WTC11 (cell line): ENCODE results near the gene PTPRN2. TPM values are rescaled to one million over a fixed set of nuclear protein-coding genes. Genes with fewer than 3 reads are reported as not detected.

ENCODE experiments used
- ATAC-seq: fragments of 200-7000 bp; cut with Tn5 transposase; 2 replicates; pipeline ENCODE4 v1.10.0; 2021; ENCODE audit warnings: mild to moderate bottlenecking, moderate library complexity
- CTCF ChIA-PET: fragments of 300-600 bp; sonication (Branson Sonifier 250); formaldehyde crosslinking; loops from one replicate; lab custom pipeline; 2021; ENCODE audit warnings: antibody characterized with exemption; lab: Charles Lee
- POLR2A ChIA-PET: fragments of 350-600 bp; sonication (Branson Sonifier 250); formaldehyde crosslinking; loops from one replicate; lab custom pipeline; 2021; ENCODE audit warnings: antibody characterized with exemption; lab: Charles Lee
- DNase-seq: peaks from one replicate; pipeline ENCODE4 v3.0.0; 2021; ENCODE audit warnings: low spot score
- H3K27ac Mint-ChIP-seq: 2 replicates; pipeline ENCODE4 v1.8.0; 2021; ENCODE audit warnings: mixed read lengths
- H3K27me3 Mint-ChIP-seq: 2 replicates; pipeline ENCODE4 v1.8.0; 2021; ENCODE audit warnings: low read depth, mild to moderate bottlenecking, moderate library complexity, mixed read lengths
- H3K36me3 Mint-ChIP-seq: 2 replicates; pipeline ENCODE4 v1.8.0; 2021; ENCODE audit warnings: mixed read lengths
- H3K4me1 Mint-ChIP-seq: 2 replicates; pipeline ENCODE4 v1.8.0; 2022; ENCODE audit warnings: mixed read lengths
- H3K4me3 Mint-ChIP-seq: 2 replicates; pipeline ENCODE4 v1.8.0; 2021; ENCODE audit warnings: mild to moderate bottlenecking, moderate library complexity, mixed read lengths
- H3K9me3 Mint-ChIP-seq: 2 replicates; pipeline ENCODE4 v1.8.0; 2021; ENCODE audit warnings: mixed read lengths
- AFF4 ChIP-seq: sonication (generic); formaldehyde crosslinking; IDR thresholded peaks from 2 replicates; pipeline ENCODE4 v1.8.1; 2023; ENCODE audit warnings: mild to moderate bottlenecking, missing genetic modification reagents, borderline replicate concordance
- CBFB ChIP-seq: sonication (generic); formaldehyde crosslinking; IDR thresholded peaks from 2 replicates; pipeline ENCODE4 v1.8.1; 2022; ENCODE audit warnings: mild to moderate bottlenecking, low read depth, missing genetic modification reagents
- CREB1 ChIP-seq: sonication (generic); formaldehyde crosslinking; IDR thresholded peaks from 2 replicates; pipeline ENCODE4 v1.8.0; 2023; ENCODE audit warnings: mild to moderate bottlenecking, missing genetic modification reagents
- FOXK1 ChIP-seq: sonication (generic); formaldehyde crosslinking; IDR thresholded peaks from 2 replicates; pipeline ENCODE4 v1.8.0; 2022; ENCODE audit warnings: mild to moderate bottlenecking, moderate library complexity, missing genetic modification reagents
- GABPB1 ChIP-seq: sonication (generic); formaldehyde crosslinking; IDR thresholded peaks from 2 replicates; pipeline ENCODE4 v1.8.1; 2023; ENCODE audit warnings: mild to moderate bottlenecking, missing genetic modification reagents
- GRHL2 ChIP-seq: fragments of 250-450 bp; sonication (Bioruptor Pico); IDR thresholded peaks from 2 replicates; pipeline ENCODE4 v1.8.0; 2022; ENCODE audit warnings: mild to moderate bottlenecking, moderate library complexity; ENCODE audit not compliant: insufficient replicate concordance, severe bottlenecking
- HMGXB4 ChIP-seq: sonication (generic); formaldehyde crosslinking; IDR thresholded peaks from 2 replicates; pipeline ENCODE4 v1.8.1; 2023; ENCODE audit warnings: mild to moderate bottlenecking, moderate library complexity, missing genetic modification reagents
- JAZF1 ChIP-seq: fragments of 250-450 bp; sonication (Bioruptor Pico); IDR thresholded peaks from 2 replicates; pipeline ENCODE4 v1.9.0; 2021; ENCODE audit warnings: moderate library complexity, mild to moderate bottlenecking, inconsistent platforms
- JUN ChIP-seq: sonication (generic); formaldehyde crosslinking; IDR thresholded peaks from 2 replicates; pipeline ENCODE4 v1.8.0; 2023; ENCODE audit warnings: mild to moderate bottlenecking, missing genetic modification reagents
- SP1 ChIP-seq: sonication (generic); formaldehyde crosslinking; conservative IDR thresholded peaks from 2 replicates; pipeline ENCODE4 v1.8.1; 2022; ENCODE audit warnings: missing genetic modification reagents
- ZBTB43 ChIP-seq: sonication (generic); formaldehyde crosslinking; IDR thresholded peaks from 2 replicates; pipeline ENCODE4 v1.8.1; 2023; ENCODE audit warnings: mild to moderate bottlenecking, missing genetic modification reagents
- ZNF121 ChIP-seq: sonication (generic); formaldehyde crosslinking; IDR thresholded peaks from 2 replicates; pipeline ENCODE4 v1.8.0; 2023; ENCODE audit warnings: missing genetic modification reagents
- ZNF138 ChIP-seq: sonication (generic); formaldehyde crosslinking; conservative IDR thresholded peaks from 2 replicates; pipeline ENCODE4 v1.8.1; 2022; ENCODE audit warnings: mild to moderate bottlenecking, moderate library complexity, missing genetic modification reagents
- ZNF263 ChIP-seq: sonication (generic); formaldehyde crosslinking; IDR thresholded peaks from 2 replicates; pipeline ENCODE4 v1.8.1; 2022; ENCODE audit warnings: low read depth, mild to moderate bottlenecking, moderate library complexity, missing genetic modification reagents
- ZNF396 ChIP-seq: fragments of 250-450 bp; sonication (Bioruptor Pico); IDR thresholded peaks from 2 replicates; pipeline ENCODE4 v1.8.0; 2021; ENCODE audit warnings: mild to moderate bottlenecking, moderate library complexity, borderline replicate concordance
- total RNA-seq: library from RNA; stranded (reverse); gene quantifications from 3 replicates; pipeline ENCODE4 v1.2.3, GENCODE V29; 2021
- TF ChIP-seq, protein P1 (sequence below): fragments of 250-450 bp; sonication (Bioruptor Pico); IDR thresholded peaks from 2 replicates; pipeline ENCODE4 v1.9.0; 2021; ENCODE audit warnings: mild to moderate bottlenecking
- TF ChIP-seq, protein P2 (sequence below): sonication (generic); formaldehyde crosslinking; IDR thresholded peaks from 2 replicates; pipeline ENCODE4 v1.8.1; 2023; ENCODE audit warnings: mild to moderate bottlenecking, missing genetic modification reagents

Gene PTPRN2
- total RNA-seq, 1 experiment from 2014 or later, result 4.7 TPM

DNA sequence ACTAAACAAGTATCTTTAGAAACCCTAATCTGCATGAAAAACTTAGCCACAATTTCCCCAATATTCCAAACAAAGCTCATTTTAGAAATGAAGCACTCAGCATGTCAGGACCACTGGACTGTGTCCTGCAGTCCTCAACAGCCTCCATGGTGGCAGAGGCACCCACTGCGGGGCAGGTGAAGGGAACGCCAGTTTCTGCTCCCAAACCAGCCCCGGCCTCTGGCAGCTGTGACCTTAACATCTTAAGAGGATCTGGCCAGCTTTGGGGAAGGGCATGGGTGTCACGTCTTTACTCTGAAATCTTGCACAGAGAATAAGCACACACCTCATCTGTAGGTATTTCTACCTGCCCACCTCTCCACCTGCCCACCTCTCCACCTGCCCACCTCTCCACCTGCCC is 988.1 kb downstream of the PTPRN2 start:
- H3K4me3 Mint-ChIP-seq, result no peak overlapping the region
- TF ChIP-seq, protein P1, sequence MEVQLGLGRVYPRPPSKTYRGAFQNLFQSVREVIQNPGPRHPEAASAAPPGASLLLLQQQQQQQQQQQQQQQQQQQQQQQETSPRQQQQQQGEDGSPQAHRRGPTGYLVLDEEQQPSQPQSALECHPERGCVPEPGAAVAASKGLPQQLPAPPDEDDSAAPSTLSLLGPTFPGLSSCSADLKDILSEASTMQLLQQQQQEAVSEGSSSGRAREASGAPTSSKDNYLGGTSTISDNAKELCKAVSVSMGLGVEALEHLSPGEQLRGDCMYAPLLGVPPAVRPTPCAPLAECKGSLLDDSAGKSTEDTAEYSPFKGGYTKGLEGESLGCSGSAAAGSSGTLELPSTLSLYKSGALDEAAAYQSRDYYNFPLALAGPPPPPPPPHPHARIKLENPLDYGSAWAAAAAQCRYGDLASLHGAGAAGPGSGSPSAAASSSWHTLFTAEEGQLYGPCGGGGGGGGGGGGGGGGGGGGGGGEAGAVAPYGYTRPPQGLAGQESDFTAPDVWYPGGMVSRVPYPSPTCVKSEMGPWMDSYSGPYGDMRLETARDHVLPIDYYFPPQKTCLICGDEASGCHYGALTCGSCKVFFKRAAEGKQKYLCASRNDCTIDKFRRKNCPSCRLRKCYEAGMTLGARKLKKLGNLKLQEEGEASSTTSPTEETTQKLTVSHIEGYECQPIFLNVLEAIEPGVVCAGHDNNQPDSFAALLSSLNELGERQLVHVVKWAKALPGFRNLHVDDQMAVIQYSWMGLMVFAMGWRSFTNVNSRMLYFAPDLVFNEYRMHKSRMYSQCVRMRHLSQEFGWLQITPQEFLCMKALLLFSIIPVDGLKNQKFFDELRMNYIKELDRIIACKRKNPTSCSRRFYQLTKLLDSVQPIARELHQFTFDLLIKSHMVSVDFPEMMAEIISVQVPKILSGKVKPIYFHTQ (CRISPR knock-in tag), result no peak
- no peaks in the 10 kb centered on the region for H3K4me1 Mint-ChIP-seq
- H3K36me3 Mint-ChIP-seq, result peaks cover 11% of the 10 kb centered on the region
- ChIA-PET CTCF (no interaction called here), POLR2A (no interaction called here)
- no peak overlapping the region for H3K27ac Mint-ChIP-seq
- no peak for ATAC-seq
- peaks cover 17% of the 10 kb centered on the region for H3K9me3 Mint-ChIP-seq
- peaks cover 97% of the 10 kb centered on the region for H3K27me3 Mint-ChIP-seq
- DNase-seq, result no peak

DNA sequence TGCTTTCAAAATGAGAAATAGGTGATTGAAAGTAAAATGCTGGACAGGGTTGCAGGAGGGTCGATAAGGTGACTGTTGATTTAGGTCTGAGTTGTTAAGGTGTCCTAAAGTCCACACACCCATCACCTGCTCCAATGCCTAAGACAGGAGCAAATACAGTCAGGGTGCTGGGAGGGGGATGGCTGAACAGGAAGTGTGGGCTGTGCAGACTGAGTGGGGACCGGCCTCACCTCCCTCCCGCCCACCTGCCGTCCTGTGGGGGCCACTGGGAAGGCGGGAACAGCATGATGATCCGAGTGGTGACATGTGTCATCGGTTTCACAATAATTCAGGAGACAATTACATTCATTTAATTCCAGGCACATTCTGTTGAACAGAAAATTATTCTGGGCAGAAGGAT is 990.1 kb downstream of the PTPRN2 start:
- Mint-ChIP-seq H3K4me3 (no peak overlapping the region), H3K9me3 (peaks cover 27% of the 10 kb centered on the region), H3K4me1 (no peaks in the 10 kb centered on the region), H3K27me3 (peaks cover 97% of the 10 kb centered on the region), H3K27ac (no peak overlapping the region), H3K36me3 (peaks cover 14% of the 10 kb centered on the region)
- ChIA-PET POLR2A (no interaction called here), CTCF (no interaction called here)
- TF ChIP-seq ZNF121 (CRISPR knock-in tag), result no peak
- no peak for TF ChIP-seq GRHL2 (CRISPR knock-in tag)
- TF ChIP-seq JAZF1 (CRISPR knock-in tag), result no peak
- TF ChIP-seq CREB1 (CRISPR knock-in tag), result no peak
- TF ChIP-seq SP1 (CRISPR knock-in tag), result no peak
- TF ChIP-seq ZBTB43 (CRISPR knock-in tag), result no peak
- ATAC-seq, result no peak
- DNase-seq, result no peak

DNA sequence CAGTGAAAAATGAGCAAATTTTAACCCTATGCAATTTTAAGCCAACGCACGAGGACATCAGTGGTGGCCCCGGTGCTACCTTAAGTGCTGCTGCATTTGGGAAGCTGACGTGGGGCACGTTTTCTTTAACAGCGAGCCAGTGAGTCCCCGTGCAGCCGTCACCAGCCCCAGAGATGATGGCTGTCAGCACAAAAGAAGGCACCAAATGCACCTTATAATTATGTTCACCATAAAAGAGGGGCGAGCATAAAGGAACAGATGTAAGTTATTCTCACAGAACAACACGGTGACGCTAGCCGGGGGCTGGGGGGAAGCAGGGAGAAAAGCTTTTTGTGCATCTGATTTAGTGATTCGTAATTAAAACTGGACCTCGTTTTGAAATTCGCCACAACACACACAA is 990.7 kb downstream of the PTPRN2 start:
- Mint-ChIP-seq H3K27me3 (peaks cover 97% of the 10 kb centered on the region), H3K9me3 (peaks cover 33% of the 10 kb centered on the region), H3K36me3 (peaks cover 21% of the 10 kb centered on the region), H3K4me1 (no peaks in the 10 kb centered on the region), H3K4me3 (no peak overlapping the region), H3K27ac (no peak overlapping the region)
- ChIA-PET POLR2A (no interaction called here), CTCF (no interaction called here)
- DNase-seq (no peak), ATAC-seq (no peak)
- TF ChIP-seq GABPB1 (CRISPR knock-in tag), result no peak
- no peak for TF ChIP-seq CBFB (CRISPR knock-in tag)
- TF ChIP-seq ZNF396, result no peak
- TF ChIP-seq JAZF1 (CRISPR knock-in tag), result no peak
- no peak for TF ChIP-seq FOXK1 (CRISPR knock-in tag)
- TF ChIP-seq JUN (CRISPR knock-in tag), result no peak
- TF ChIP-seq AFF4, result no peak
- no peak for TF ChIP-seq HMGXB4 (CRISPR knock-in tag)
- no peak for TF ChIP-seq ZNF138
- no peak for TF ChIP-seq ZNF263
- TF ChIP-seq, protein P2, sequence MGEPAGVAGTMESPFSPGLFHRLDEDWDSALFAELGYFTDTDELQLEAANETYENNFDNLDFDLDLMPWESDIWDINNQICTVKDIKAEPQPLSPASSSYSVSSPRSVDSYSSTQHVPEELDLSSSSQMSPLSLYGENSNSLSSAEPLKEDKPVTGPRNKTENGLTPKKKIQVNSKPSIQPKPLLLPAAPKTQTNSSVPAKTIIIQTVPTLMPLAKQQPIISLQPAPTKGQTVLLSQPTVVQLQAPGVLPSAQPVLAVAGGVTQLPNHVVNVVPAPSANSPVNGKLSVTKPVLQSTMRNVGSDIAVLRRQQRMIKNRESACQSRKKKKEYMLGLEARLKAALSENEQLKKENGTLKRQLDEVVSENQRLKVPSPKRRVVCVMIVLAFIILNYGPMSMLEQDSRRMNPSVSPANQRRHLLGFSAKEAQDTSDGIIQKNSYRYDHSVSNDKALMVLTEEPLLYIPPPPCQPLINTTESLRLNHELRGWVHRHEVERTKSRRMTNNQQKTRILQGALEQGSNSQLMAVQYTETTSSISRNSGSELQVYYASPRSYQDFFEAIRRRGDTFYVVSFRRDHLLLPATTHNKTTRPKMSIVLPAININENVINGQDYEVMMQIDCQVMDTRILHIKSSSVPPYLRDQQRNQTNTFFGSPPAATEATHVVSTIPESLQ, result no peak
